Measurements from ENCODE around the gene NADK2.

NADK2 gene

GRCh38 chr5:36240779-36241630 is 720 bp downstream of the NADK2 start (continued):
- TF ChIP-seq ZNF76 (tag by site-specific recombination; IDR thresholded peaks at IDR 0.05; ENCODE audit: borderline replicate concordance, low read depth) (peak; percentile 83; the same call in 1 of the 2 replicates), ZNF140 (tag by site-specific recombination; IDR thresholded peaks at IDR 0.05) (no peak), KLF10 (tag by site-specific recombination; IDR thresholded peaks at IDR 0.05) (peak; percentile 97), ZNF148 (tag by site-specific recombination; IDR thresholded peaks at IDR 0.05; ENCODE audit: borderline replicate concordance) (no peak), GLI4 (tag by site-specific recombination; IDR thresholded peaks at IDR 0.05) (peak; percentile 68), ZNF133 (tag by site-specific recombination; IDR thresholded peaks at IDR 0.05) (no peak), SETDB1 (IDR thresholded peaks at IDR 0.05; ENCODE audit: insufficient read length, low read length) (no peak), ZNF350 (tag by site-specific recombination; IDR thresholded peaks at IDR 0.05) (no peak), PRDM4 (tag by site-specific recombination; IDR thresholded peaks at IDR 0.05) (no peak), ATF2 (tag by site-specific recombination; IDR thresholded peaks at IDR 0.05; ENCODE audit: low read depth) (no peak), ZNF518A (tag by site-specific recombination; conservative IDR thresholded peaks at IDR 0.05; ENCODE audit: low read depth) (no peak), TSHZ1 (tag by site-specific recombination; IDR thresholded peaks at IDR 0.05; ENCODE audit: borderline replicate concordance) (no peak), ZNF510 (tag by site-specific recombination; IDR thresholded peaks at IDR 0.05; ENCODE audit: insufficient replicate concordance) (no peak), ZNF549 (tag by site-specific recombination; IDR thresholded peaks at IDR 0.05) (no peak), ZNF280D (tag by site-specific recombination; IDR thresholded peaks at IDR 0.05) (no peak), ZFP3 (tag by site-specific recombination; IDR thresholded peaks at IDR 0.05; ENCODE audit: low read depth) (no peak), WT1 (tag by site-specific recombination; IDR thresholded peaks at IDR 0.05) (no peak), ZNF785 (tag by site-specific recombination; IDR thresholded peaks at IDR 0.05) (no peak), ZNF404 (tag by site-specific recombination; IDR thresholded peaks at IDR 0.05) (no peak), ZNF621 (tag by site-specific recombination; IDR thresholded peaks at IDR 0.05) (no peak)
